ENCODE results near the gene SNX14.
"Not testable (repeated sequence)": the region's sequence is repeated elsewhere in the genome, so short reads cannot be mapped to it uniquely, and the experiment has no call there.

SNX14 gene, protein sequence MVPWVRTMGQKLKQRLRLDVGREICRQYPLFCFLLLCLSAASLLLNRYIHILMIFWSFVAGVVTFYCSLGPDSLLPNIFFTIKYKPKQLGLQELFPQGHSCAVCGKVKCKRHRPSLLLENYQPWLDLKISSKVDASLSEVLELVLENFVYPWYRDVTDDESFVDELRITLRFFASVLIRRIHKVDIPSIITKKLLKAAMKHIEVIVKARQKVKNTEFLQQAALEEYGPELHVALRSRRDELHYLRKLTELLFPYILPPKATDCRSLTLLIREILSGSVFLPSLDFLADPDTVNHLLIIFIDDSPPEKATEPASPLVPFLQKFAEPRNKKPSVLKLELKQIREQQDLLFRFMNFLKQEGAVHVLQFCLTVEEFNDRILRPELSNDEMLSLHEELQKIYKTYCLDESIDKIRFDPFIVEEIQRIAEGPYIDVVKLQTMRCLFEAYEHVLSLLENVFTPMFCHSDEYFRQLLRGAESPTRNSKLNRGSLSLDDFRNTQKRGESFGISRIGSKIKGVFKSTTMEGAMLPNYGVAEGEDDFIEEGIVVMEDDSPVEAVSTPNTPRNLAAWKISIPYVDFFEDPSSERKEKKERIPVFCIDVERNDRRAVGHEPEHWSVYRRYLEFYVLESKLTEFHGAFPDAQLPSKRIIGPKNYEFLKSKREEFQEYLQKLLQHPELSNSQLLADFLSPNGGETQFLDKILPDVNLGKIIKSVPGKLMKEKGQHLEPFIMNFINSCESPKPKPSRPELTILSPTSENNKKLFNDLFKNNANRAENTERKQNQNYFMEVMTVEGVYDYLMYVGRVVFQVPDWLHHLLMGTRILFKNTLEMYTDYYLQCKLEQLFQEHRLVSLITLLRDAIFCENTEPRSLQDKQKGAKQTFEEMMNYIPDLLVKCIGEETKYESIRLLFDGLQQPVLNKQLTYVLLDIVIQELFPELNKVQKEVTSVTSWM

DNA sequence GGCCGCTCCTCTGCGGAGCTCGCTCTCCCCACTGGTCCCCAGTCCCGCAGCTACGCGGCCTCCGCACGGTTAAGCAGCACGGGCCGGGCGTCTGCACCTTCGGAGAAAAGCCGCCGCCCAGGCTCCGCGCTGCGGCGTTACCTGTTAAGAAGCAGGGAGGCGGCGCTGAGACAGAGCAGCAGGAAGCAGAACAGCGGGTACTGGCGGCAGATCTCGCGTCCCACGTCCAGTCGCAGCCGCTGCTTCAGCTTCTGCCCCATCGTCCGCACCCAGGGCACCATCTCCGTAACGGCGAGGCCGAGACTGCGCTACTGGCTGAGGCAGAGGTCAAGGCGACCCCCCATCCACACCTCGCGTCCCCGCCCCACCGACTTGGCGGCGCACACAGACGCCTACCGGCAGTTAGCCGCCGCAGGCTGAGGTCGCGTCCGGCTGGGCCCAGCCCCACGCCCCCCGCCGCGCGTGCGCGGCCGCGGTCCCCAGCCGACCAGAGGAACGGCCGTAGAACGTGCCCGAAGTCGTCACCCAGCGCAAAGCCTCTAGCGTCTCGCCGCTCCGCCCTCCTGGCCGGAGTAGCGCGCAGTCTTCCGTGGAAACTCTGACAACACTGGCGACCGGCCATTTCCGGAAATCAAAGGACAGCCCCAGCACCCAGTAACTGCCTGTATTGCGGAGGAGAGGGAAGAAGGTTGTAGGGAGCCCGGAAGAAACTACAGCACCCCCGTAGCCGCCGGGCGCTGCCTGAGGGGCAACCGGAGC, at the start of gene SNX14:
SNX14 (minus strand) TSS at position 421 of the 759 bp plus-strand sequence; CDS start at position 281, 140 bp downstream.
- DNase-seq: peak; percentile 20 to 75

DNA sequence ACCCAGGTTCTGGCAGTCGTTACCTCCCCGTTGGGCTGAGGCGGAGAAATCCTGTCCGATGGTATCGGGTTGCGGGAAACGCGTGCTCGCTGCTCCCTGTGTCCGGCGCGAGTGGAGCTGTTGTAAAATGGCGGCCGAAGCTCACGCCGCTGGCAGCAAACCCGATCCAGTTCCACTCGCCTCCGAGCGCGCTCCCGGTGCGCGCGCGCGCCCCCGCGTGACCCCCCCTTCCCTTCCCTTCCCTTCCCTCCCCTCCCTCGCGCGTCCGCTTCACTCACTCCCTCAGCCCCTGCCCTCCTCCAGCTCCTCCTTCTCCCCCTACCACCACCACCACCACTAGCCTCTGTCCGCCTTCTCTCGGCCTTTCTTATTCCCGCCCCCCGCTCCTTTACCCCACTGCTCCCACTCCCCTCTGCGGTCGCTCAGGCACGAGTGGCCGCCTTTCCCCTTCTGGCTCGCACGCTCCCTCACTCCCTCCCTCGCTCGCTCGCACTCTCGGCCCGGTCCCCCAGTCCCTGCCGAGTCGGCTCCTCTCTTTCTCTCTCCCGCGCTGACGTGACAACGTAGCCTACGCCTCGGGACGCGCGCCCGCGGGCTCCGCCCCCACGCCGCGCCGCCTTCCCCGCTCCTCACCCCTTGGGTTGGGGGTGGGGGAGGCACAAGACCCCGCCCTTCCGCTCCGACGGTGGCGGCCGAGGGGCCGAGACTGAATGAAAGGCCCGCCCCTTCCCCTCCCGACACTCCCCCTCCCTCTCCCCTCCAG, 49.3 kb upstream of the SNX14 start, which contains the start of gene SYNCRIP:
SYNCRIP (minus strand) TSS at position 113 of the 763 bp plus-strand sequence. CDS start 1,447 bp downstream, outside the sequence.
- DNase-seq: peak; percentile 90 to 97

DNA sequence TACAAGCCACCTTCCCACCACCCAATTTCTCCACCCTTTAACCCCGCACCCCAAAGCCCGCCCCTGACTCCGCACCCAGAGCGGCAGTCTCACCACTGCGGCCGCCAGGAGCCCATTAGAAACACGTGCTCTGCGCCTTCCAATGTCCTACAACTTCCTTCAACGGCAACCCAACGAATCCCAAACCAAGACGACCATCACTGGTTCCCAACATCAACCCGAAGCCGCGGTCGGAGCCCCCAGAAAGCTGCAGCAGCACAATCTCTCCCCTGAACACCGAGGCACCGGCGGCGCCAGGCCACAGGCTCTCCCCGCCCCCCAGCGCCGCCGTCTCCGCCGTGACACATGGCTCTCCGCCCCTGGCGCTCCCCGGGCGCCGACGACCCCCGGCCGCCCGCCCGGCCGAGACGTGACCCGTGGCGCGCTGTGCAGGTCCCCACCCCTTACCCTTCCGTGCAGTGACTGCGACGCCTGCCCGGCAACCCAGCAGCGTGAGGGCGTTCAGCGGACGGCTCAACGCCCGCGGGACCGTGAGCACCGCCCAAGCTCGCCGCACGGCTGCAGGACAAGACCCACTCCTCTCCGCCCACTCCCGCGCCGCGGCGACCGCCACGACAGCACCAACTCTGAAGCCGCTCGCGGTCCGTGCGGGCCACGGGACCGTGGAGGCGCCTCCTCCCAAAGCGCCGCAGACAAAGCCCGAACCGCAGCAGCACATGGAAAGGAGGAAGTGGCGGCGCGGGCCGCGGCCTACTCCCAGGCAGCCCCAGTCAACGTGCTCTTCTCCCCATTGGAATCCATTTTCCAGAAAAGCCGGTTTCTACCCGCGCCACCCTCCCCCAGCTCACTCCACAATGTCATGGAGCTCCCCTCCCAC, 48.5 kb upstream of the SNX14 start:
- DNase-seq: peak; percentile 20 to 39

DNA sequence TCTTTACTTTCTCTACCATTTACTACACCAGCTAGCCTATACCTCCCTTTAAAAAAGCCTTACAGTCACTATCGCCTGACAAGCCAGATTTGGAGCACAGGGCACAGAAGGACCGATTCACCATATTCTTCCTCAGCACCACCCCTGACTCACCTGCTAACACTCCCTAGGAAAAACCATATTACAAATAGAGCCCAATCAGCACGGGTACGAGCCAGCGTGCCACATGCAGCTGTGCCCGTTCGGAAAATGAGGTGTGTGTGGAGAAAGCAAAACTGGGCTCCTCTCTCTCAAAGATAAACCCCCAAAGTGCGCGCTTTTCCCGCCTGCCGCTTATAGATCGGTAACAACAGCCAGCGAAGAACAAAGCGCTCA, 47.9 kb upstream of the SNX14 start:
- DNase-seq: no peak

DNA sequence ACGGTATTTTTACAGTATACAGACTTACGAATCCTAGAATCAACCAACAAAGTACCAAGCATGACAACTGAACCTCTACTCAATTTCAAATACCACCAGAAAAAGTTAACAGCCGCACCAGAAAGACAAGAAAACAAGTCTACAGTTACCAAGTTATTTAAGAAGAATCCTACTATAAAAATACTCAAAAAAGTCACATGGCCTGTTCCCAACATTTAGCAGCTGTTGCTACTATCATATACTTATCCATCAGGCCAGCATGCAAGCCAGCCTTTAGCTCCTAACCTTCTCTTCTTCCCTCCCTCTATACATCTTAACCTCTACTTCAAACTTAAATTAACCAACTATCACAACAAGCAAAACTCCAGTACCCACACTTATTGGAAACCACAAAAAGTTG, 47.2 kb upstream of the SNX14 start:
- no peak for DNase-seq

DNA sequence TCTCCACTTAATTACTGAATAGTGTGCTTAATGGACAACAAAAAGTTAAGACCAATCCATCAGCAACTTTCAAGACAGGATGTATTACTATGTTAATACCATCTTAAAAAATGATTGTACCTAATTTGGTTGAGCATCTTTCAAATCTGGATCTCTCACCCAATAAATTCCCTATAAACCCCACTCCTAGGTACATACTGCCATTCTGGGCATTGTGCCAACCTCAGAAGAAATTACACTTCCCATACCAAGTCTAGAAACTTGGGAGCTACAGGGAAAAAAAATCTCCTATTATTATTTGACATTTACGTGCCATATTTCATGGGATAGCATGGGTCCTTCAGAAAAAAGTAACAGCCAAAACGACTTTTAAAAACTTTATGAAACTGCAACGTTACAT, 43.9 kb upstream of the SNX14 start:
- no peak for DNase-seq

DNA sequence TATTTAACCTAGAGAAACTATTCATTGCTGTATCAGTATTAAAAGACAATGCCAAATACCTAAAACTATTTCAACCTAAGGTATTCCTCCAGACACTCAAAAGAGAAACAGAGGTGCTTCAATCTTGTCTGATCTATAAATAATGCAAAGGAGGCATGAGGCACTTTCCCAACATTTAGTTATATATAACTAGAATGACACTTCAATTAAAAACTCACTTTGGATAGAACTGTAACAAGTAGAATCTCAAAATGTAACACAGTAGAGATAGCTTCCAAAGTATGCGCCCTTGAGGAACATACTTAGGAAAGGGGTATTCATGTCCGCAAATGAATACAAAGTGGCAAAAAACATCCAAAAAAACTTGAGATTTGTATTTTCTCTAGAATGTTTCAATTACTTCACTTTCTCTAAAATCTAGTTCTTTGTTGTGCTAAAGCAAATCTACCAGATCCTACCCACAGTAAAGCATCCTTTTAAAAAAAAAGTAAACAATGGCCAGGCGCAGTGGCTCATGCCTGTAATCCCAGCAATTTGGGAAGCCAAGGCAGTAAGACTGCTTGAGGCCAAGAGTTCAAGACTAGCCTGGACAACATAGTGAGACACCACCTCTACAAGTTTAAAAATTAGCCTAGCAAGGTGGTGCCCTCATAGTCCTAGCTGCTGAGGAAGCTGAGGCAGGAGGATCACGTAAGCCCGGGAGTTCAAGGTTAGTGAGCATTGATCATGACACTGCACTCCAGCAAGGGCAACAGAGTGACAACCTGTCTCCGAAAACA, 38.7 kb upstream of the SNX14 start:
- DNase-seq: no peak

DNA sequence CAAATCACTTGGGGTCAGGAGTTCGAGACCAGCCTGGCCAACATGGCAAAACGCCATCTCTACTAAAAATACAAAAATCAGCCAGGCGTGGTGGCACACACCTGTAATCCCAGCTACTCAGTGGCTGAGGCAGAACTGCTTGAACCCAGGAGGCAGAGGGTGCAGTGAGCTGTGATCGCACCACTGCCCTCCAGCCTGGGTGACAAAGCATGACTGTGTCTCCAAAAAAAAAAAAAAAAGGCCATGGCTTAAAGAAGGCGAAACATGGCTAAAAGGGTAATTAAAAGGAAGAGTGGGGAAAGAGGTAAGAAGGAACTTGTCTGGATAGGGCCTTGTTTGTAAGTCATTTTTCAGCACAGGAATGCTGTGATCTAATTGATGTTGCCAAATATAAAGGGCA, 37.5 kb upstream of the SNX14 start:
- DNase-seq: not testable (repeated sequence)

DNA sequence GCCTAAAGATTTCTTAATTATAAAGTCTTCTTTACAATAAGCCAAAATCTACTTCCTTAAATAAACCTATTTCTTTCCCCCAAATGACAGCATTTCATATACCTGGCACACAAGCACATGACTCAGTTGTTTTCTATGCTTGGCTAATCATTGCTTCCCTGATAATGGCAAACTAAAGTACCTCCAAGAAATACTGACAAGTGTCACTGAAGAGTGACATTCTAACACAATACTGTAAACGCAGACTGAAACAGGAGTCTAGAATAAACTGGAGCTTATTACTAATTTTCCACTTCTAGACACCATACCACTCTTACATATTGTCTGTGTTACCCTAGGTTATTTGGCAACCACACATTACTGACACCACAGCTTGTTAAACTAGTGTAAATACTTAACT, 34.7 kb upstream of the SNX14 start:
- DNase-seq: no peak

DNA sequence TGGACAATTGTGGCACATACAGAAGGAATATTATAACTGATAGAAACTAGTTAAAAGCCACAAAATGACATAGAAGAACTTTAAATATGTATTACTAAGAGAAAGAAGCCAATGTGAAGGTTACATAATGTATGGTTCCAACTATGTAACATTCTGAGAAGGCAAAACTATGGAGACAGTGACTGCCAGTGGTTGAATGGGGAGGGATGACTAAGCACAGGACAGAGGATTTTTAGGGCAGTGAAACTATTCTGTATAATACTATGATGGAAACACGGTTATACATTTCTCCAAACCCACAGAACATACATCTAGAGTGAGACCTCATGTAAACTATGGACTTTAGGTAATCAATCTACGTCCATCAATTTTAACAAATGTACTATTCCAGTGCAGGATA, 26.6 kb upstream of the SNX14 start:
- no peak for DNase-seq

DNA sequence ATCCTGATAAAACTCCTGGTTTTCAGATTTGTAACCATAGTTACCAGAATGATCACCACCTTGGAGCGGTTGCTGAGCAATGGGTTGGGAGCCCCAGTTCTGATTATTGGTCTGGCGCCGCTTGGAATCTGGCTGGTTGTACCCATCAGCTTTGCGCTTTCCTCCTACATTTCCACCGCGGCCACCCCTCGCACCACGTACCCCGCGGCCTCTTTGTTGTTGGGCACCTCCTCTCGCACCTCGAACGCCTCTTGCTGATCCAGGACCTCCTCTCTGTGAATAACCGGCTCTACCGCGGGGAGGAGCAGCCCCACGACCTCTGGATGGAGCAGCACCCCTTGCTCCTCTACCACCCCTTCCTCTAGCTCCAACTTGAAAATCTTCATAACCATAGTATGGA, 21.1 kb upstream of the SNX14 start:
- DNase-seq: no peak

DNA sequence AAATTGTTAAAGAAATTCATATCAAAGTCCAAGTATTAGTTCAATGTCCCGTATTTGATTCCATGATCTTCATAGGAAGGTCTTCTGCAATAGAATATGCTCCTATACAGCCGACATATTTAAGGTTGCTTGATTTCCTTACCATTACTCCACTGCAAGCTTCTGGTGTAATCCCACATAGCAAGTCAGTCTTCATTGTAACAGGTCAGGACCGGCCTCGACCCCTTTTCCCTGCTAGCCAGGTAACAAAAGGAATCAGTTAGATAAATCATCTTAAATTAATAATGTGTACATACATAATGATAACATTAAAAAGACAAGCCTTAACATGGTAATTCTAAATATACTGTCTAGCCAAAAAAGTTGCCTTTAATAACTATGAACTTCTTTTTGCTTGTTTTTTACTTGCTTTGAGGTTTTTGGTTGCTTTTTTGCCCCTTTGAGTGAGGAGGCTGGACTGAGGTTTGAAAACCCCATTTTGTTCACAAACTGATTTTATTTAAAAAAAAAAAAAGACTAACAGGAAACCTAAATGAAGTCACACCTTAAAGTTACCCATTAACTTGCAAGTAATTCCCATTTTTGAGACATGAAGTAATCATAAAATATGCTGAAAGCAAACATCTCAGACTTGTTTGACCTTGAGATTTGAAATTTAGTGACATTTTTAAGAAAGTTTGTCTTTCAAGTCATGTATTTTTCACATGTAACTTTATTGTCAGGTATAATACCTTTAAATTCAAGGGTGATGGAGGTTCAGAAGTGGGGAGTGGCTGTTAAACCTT, 19.2 kb upstream of the SNX14 start:
- no peak for DNase-seq

DNA sequence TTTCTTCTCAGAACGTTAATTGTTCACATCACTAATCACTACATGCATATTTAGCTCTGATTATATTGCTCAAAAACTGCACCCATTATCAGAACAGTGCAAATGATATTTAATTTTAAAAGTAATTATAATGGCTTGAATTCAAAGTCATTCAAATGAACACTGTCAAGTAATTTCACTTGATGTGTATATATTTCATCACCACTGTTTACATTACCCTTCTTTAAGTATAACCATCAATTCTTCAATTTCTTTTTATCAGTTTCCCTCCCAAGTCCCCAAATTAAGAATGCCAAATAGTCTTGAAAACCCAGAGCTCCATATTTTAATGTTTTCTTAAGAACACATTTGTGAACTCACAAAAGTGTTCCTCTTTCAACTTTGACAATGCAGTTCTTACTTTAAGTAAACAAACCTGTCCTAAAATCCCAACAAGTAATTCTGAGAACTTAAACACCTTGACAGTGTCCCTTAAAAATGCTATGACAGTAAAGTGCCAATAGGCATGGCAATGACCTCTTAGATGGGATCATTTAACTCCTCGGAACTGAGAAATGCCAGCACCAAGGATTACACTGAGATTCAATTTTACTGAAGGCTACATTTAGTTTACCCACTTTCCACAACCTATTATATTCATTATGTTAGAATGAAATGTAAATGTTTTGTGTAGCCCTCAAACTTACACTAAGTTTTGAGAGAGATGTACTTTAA, 16.7 kb upstream of the SNX14 start:
- DNase-seq: no peak

DNA sequence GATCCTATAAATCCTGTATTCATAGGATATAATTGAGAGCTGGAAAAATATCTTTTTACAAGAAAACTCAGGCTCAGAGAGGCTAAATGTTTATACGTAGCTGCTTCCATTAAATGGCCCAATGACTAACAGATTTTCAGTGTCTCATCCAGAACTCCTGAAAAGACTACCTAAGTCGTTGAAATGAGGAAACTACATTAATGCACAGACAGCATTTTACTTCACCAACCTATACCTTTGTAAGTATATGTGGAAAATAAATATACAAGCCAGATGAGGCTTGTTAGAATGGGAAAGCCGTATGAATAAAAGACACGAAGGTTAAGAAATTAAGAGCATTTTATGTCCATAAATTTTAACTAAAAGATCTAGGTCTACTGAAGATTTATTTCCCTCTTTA, 8.4 kb upstream of the SNX14 start:
- DNase-seq: no peak

DNA sequence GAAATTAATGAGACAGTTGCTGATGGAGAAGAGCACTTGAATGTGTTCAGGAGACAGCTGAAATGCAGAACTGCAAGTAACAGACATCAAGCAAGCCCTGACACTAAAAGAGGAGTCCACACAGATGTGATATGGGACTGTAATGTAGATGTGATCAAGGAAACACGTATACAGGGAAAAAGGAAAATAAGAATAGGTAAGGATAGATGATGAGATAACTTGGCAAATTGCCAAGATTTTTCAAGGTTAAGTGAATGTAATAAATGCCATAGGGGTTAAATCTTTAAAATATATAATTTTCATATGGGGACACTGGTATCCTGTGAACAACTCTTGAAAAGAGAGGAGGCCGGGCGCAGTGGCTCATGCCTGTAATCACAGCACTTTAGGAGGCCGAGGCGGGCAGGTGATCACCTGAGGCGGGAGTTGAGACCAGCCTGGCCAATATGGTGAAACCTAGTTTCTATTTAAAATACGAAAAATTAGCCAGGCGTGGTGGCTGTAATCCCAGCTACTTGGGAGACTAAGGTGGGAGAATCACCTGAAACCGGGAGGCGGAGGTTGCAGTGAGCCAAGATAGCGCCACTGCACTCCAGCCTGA, 7.2 kb upstream of the SNX14 start:
- no peak for DNase-seq

DNA sequence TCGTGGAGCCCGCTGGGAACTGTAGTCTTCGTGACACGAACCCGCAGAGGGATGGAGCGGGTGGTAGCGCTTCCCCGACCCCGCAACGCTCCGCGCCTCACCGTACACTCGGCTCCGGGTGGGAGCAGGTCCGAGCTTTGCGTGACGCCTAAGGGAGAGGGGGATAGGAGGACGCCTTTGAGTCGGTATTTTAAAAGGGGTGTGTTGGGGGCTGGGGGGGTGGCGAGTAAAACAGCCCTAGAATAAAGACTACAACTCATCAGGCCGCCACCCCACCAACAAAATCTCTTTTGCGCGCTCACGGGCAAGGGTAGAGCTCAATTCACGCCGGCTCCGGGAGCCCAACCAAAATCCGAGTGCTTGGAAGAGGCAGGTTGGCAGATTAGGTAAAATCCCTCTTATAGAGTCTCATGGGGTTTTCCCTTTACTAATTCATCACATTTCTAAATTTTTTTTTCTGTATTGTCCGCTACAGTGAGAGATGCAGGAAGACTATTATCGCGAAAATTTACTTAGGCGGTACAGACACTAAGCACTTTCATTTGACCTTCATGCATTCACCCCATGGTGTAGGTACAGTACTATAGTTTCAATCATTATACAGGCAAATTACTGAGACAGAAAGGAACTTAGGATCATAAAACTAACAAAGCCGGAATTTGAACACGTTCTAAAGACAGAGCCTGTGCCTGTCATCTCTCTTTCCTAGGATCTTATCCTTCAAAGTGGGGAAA, 706 bp upstream of the SNX14 start:
- DNase-seq: no peak

DNA sequence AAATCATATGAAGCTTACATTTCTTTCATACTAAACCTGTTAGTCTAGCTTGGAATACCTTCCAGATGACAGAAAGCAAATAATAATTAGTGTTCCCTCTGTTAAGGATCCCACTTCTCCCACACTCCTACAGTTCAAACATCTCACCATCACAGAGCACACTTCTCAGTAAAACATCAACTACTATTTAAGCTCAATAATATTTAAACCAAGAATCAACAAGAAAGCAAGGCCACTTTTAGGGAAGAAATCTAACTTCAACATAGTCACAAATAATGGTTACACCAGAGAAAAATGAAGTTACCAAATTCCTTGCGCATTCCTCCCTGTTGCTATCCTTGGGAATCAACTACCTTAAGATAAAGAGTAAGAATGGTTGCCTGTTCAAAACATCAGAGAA, 1.6 kb downstream of the SNX14 start:
- DNase-seq: no peak

DNA sequence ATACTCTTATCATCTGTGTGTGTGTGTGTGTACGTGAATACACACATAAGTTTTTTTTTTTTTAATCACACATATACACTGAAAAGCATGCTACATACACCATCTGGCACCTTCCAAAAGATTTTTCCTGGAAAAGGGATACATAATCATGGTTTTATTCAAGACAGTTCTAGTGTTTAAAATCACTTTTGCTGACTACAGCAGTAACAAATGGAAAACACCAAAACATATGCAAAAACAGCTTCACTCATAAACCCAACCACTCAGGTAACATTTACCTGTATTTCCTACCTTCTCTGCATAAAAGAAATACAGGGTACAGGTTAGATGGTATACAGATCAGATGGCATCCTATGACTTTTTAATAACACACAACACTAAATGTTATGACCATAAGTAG, 2.5 kb downstream of the SNX14 start:
- DNase-seq: no peak

All from NCI-H446 (cell line).